ENCODE data around the gene HIP1.
"Not testable (repeated sequence)": the region's sequence is repeated elsewhere in the genome, so short reads cannot be mapped to it uniquely, and the experiment has no call there.

The HIP1 gene

DNA sequence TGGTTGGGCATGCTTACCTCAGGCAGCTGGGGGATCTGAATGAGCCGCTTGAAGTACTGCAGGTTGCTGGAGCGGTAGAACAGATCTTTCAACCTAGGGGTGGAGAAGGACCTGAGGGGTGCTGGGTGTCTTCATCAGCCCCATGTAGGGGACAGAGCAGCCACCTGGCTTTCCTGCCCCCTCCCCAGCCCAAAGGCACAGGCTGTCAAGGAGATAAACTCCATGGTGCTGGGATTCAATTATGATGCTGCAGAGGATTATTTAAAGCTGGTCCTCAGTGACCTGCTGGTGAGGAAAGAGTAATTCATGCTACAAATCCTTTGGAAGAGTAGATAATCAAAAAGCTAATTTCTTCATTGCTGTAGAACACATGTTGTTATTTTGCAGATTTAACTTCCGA, 175.6 kb downstream of the HIP1 start:
- peaks cover 7 to 10% of the 10 kb centered on the region in 2 experiments for H3K4me1 ChIP-seq (ENCODE audit: control insufficient read depth in 1 of 2, insufficient read depth in 2 of 2, low read length in 2 of 2)
- H3K18ac ChIP-seq (ENCODE audit: low read length) = no peak overlapping the region
- H3K4me2 ChIP-seq (ENCODE audit: low read length) = no peak overlapping the region
- peaks cover 7% of the 10 kb centered on the region for H3K79me1 ChIP-seq (ENCODE audit: low read length)
- H3K4me3 ChIP-seq (ENCODE audit: low read depth, low read length) = no peak overlapping the region
- H3K9ac ChIP-seq (ENCODE audit: low read length) = no peak overlapping the region
- no peaks in the 10 kb centered on the region for H3K79me2 ChIP-seq (ENCODE audit: control insufficient read depth, insufficient read depth, low read length, poor library complexity)
- H3K36me3 ChIP-seq (ENCODE audit: control insufficient read depth in 1 of 2, insufficient read depth in 2 of 2, low read length in 2 of 2) = peaks cover 19 to 22% of the 10 kb centered on the region in 2 experiments
- no peak overlapping the region for H4K91ac ChIP-seq (ENCODE audit: low read depth, low read length)
- DNase-seq = no peak
- H4K8ac ChIP-seq (ENCODE audit: low read depth, low read length) = no peak overlapping the region
- no peak overlapping the region for H3K14ac ChIP-seq (ENCODE audit: low read length)
- H4K12ac ChIP-seq (ENCODE audit: low read depth, low read length) = no peak overlapping the region
- no peak overlapping the region for H2BK12ac ChIP-seq (ENCODE audit: low read length)
- H3K4ac ChIP-seq (ENCODE audit: low read depth, low read length) = no peak overlapping the region
- no peaks in the 10 kb centered on the region for H3K9me3 ChIP-seq (ENCODE audit: insufficient read depth, low read depth, low read length)
- no CpG with 5 or more reads among the region's 3 CpGs for WGBS (ENCODE audit: extremely low coverage, insufficient coverage, insufficient read length)
- H2AFZ ChIP-seq (ENCODE audit: insufficient read depth, low read length, poor library complexity) = no peak overlapping the region
- no peak overlapping the region for H3K23ac ChIP-seq (ENCODE audit: low read length)
- H2BK120ac ChIP-seq (ENCODE audit: insufficient read depth, low read length, poor library complexity) = no peak overlapping the region
- no peak overlapping the region for H2BK5ac ChIP-seq (ENCODE audit: low read depth, low read length, poor library complexity)
- H3K27me3 ChIP-seq (ENCODE audit: insufficient read depth, low read length) = no peaks in the 10 kb centered on the region
- H2AK5ac ChIP-seq (ENCODE audit: low read length) = no peak overlapping the region
- H3K27ac ChIP-seq (ENCODE audit: low read depth, low read length) = no peak overlapping the region

DNA sequence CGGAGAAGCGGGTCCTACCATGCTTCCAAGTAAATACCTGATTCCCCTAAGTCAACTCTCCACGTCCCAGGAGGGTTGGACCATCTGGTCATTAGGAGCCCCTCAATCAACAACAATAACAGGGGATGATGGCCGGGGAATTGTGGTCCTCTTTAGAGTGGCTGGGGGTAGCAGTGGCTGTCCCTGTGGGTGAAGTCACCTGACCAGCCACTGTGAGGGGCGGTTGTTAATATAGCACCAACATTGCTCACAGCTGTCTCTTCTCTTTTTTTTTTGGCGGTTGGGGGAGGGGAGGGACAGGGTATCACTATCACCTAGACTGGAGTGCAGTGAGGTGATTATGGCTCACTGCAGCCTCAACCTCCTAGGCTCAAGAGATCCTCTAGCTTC, 178.8 kb downstream of the HIP1 start:
- H3K4me2 ChIP-seq (ENCODE audit: low read length) = no peak overlapping the region
- peaks cover 37 to 39% of the 10 kb centered on the region in 2 experiments for H3K36me3 ChIP-seq (ENCODE audit: control insufficient read depth in 1 of 2, insufficient read depth in 2 of 2, low read length in 2 of 2)
- no peak overlapping the region for H3K4ac ChIP-seq (ENCODE audit: low read depth, low read length)
- H2AK5ac ChIP-seq (ENCODE audit: low read length) = no peak overlapping the region
- H4K91ac ChIP-seq (ENCODE audit: low read depth, low read length) = no peak overlapping the region
- peak in 1 of 2 donors; percentile 18 for DNase-seq
- H3K14ac ChIP-seq (ENCODE audit: low read length) = no peak overlapping the region
- H3K27me3 ChIP-seq (ENCODE audit: insufficient read depth, low read length) = no peaks in the 10 kb centered on the region
- H4K12ac ChIP-seq (ENCODE audit: low read depth, low read length) = no peak overlapping the region
- H4K8ac ChIP-seq (ENCODE audit: low read depth, low read length) = no peak overlapping the region
- no peak overlapping the region for H3K4me3 ChIP-seq (ENCODE audit: low read depth, low read length)
- no peak overlapping the region for H2AFZ ChIP-seq (ENCODE audit: insufficient read depth, low read length, poor library complexity)
- no peaks in the 10 kb centered on the region for H3K79me2 ChIP-seq (ENCODE audit: control insufficient read depth, insufficient read depth, low read length, poor library complexity)
- no peak overlapping the region for H3K23ac ChIP-seq (ENCODE audit: low read length)
- H3K9me3 ChIP-seq (ENCODE audit: insufficient read depth, low read depth, low read length) = no peaks in the 10 kb centered on the region
- H2BK5ac ChIP-seq (ENCODE audit: low read depth, low read length, poor library complexity) = no peak overlapping the region
- H2BK120ac ChIP-seq (ENCODE audit: insufficient read depth, low read length, poor library complexity) = no peak overlapping the region
- H3K79me1 ChIP-seq (ENCODE audit: low read length) = peaks cover 4% of the 10 kb centered on the region
- H3K9ac ChIP-seq (ENCODE audit: low read length) = no peak overlapping the region
- H2BK12ac ChIP-seq (ENCODE audit: low read length) = no peak overlapping the region
- peaks cover 2 to 3% of the 10 kb centered on the region in 2 experiments for H3K4me1 ChIP-seq (ENCODE audit: control insufficient read depth in 1 of 2, insufficient read depth in 2 of 2, low read length in 2 of 2)
- WGBS (ENCODE audit: extremely low coverage, insufficient coverage, insufficient read length) = no CpG with 5 or more reads among the region's 6 CpGs
- H3K18ac ChIP-seq (ENCODE audit: low read length) = no peak overlapping the region
- no peak overlapping the region for H3K27ac ChIP-seq (ENCODE audit: low read depth, low read length)

DNA sequence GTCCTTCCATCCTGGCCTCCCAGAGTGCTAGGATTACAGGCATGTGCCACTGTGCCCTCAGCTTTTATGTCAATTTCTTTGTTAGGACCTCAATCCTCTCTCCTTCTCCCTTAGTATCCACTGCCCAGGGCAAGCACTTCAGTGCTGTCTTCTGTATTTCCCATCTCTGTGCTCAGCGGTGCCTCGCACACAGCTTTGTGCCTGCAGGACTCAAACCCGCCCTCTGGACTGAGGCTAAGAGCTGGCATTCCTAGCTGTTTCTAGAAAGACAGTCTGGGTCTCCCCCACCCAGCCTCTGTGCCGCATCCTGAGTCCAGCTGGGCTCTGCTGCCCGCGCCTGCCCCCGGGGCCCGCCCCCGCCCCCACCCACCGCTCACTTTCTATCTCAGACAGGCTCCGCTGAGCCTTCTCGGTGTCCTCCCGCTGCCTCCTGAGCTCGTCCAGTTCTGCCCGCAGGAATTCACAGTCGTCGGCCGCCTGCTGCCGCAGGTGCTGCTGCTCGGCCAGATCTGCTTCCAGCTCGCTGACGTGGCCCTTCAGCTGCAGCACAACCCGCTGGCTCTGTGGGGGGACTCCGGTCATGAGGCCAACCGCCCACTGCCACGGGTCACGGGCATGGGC, 179.3 kb downstream of the HIP1 start:
- H2AK5ac ChIP-seq (ENCODE audit: low read length) = no peak overlapping the region
- no peak overlapping the region for H2AFZ ChIP-seq (ENCODE audit: insufficient read depth, low read length, poor library complexity)
- WGBS (ENCODE audit: extremely low coverage, insufficient coverage, insufficient read length) = no CpG with 5 or more reads among the region's 27 CpGs
- no peaks in the 10 kb centered on the region for H3K4me1 ChIP-seq (ENCODE audit: control insufficient read depth in 1 of 2, insufficient read depth in 2 of 2, low read length in 2 of 2)
- H3K14ac ChIP-seq (ENCODE audit: low read length) = no peak overlapping the region
- no peak overlapping the region for H3K4me3 ChIP-seq (ENCODE audit: low read depth, low read length)
- peaks cover 40 to 41% of the 10 kb centered on the region in 2 experiments for H3K36me3 ChIP-seq (ENCODE audit: control insufficient read depth in 1 of 2, insufficient read depth in 2 of 2, low read length in 2 of 2)
- H2BK12ac ChIP-seq (ENCODE audit: low read length) = no peak overlapping the region
- H3K4me2 ChIP-seq (ENCODE audit: low read length) = no peak overlapping the region
- H3K23ac ChIP-seq (ENCODE audit: low read length) = no peak overlapping the region
- no peaks in the 10 kb centered on the region for H3K79me1 ChIP-seq (ENCODE audit: low read length)
- H2BK5ac ChIP-seq (ENCODE audit: low read depth, low read length, poor library complexity) = no peak overlapping the region
- H4K12ac ChIP-seq (ENCODE audit: low read depth, low read length) = no peak overlapping the region
- H4K8ac ChIP-seq (ENCODE audit: low read depth, low read length) = no peak overlapping the region
- DNase-seq = peak; percentile 85 to 88
- H3K27ac ChIP-seq (ENCODE audit: low read depth, low read length) = no peak overlapping the region
- no peak overlapping the region for H3K9ac ChIP-seq (ENCODE audit: low read length)
- H3K27me3 ChIP-seq (ENCODE audit: insufficient read depth, low read length) = no peaks in the 10 kb centered on the region
- H3K18ac ChIP-seq (ENCODE audit: low read length) = no peak overlapping the region
- no peak overlapping the region for H4K91ac ChIP-seq (ENCODE audit: low read depth, low read length)
- no peaks in the 10 kb centered on the region for H3K9me3 ChIP-seq (ENCODE audit: insufficient read depth, low read depth, low read length)
- no peak overlapping the region for H2BK120ac ChIP-seq (ENCODE audit: insufficient read depth, low read length, poor library complexity)
- no peak overlapping the region for H3K4ac ChIP-seq (ENCODE audit: low read depth, low read length)
- no peaks in the 10 kb centered on the region for H3K79me2 ChIP-seq (ENCODE audit: control insufficient read depth, insufficient read depth, low read length, poor library complexity)

DNA sequence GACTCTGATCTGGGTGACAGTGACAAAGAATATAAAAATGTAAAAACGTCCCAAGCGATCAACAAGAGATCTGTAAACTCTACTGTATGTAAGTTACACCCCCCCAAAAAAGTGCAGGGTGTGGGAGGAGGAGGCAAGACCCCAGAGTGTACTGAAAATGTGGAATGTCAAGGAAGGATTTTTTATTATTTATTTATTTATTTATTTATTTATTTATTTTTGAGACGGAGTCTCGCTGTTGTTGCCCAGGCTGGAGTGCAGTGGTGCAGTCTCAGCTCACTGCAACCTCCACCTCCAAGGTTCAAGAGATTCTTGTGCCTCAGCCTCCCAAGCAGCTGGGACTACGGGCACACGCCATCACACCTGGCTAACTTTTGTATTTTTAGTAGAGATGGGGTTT, 181.9 kb downstream of the HIP1 start:
- not testable (repeated sequence) for H3K14ac ChIP-seq (ENCODE audit: low read length); H3K4me2 ChIP-seq (ENCODE audit: low read length); H3K4me1 ChIP-seq (ENCODE audit: control insufficient read depth in 1 of 2, insufficient read depth in 2 of 2, low read length in 2 of 2); H3K4me3 ChIP-seq (ENCODE audit: low read depth, low read length); H3K4ac ChIP-seq (ENCODE audit: low read depth, low read length); H2BK120ac ChIP-seq (ENCODE audit: insufficient read depth, low read length, poor library complexity); H3K27ac ChIP-seq (ENCODE audit: low read depth, low read length); DNase-seq; H3K18ac ChIP-seq (ENCODE audit: low read length); H2AFZ ChIP-seq (ENCODE audit: insufficient read depth, low read length, poor library complexity); H3K9ac ChIP-seq (ENCODE audit: low read length); H3K23ac ChIP-seq (ENCODE audit: low read length); H3K9me3 ChIP-seq (ENCODE audit: insufficient read depth, low read depth, low read length); H2AK5ac ChIP-seq (ENCODE audit: low read length); H4K91ac ChIP-seq (ENCODE audit: low read depth, low read length); H3K27me3 ChIP-seq (ENCODE audit: insufficient read depth, low read length); H4K8ac ChIP-seq (ENCODE audit: low read depth, low read length); H2BK12ac ChIP-seq (ENCODE audit: low read length); H2BK5ac ChIP-seq (ENCODE audit: low read depth, low read length, poor library complexity); H4K12ac ChIP-seq (ENCODE audit: low read depth, low read length); H3K79me2 ChIP-seq (ENCODE audit: control insufficient read depth, insufficient read depth, low read length, poor library complexity); H3K79me1 ChIP-seq (ENCODE audit: low read length)
- peaks cover 39 to 41% of the 10 kb centered on the region in 2 experiments for H3K36me3 ChIP-seq (ENCODE audit: control insufficient read depth in 1 of 2, insufficient read depth in 2 of 2, low read length in 2 of 2)
- no CpG with 5 or more reads among the region's 6 CpGs for WGBS (ENCODE audit: extremely low coverage, insufficient coverage, insufficient read length)

All from trophoblast cell (in vitro differentiated cells and primary cell).